HEK293 (cell line): ENCODE measurements around the gene TMCC2.
A peak's percentile ranks its signal among the peaks of the same experiment; 100 is the strongest.

Experiments used
- CTCF ChIA-PET: fragments of 350-600 bp; formaldehyde crosslinking; extraction: SDS; loops from one replicate; lab custom pipeline; 2021; ENCODE audit warnings: antibody characterized with exemption; lab: Yijun Ruan, JAX
- POLR2A ChIA-PET: fragments of 300-600 bp; formaldehyde crosslinking; extraction: SDS; loops from one replicate; lab custom pipeline; 2020; ENCODE audit warnings: antibody characterized with exemption, inconsistent platforms; lab: Yijun Ruan, JAX
- H3K27ac ChIP-seq: fragments of 200-500 bp; sonication (Bioruptor generic); 2 replicates; pipeline ENCODE4 v1.5.1; 2014; ENCODE audit warnings: low read depth, low read length, control low read depth, inconsistent platforms; ENCODE audit errors: extremely low read depth
- H3K36me3 ChIP-seq, 2 experiments: fragments of 200-500 bp in 1 of 2; sonication (Bioruptor generic) in 1 of 2; 1 replicate in 1 of 2; 2 replicates in 1 of 2; pipeline ENCODE4 v1.5.1; 2014 to 2017; ENCODE audit warnings: inconsistent platforms in 2 of 2, low read length in 2 of 2; ENCODE audit not compliant: control insufficient read depth in 2 of 2, insufficient read depth in 1 of 2
- H3K4me1 ChIP-seq: fragments of 200-500 bp; sonication (Bioruptor generic); 2 replicates; pipeline ENCODE4 v1.5.1; 2014; ENCODE audit warnings: mild to moderate bottlenecking, low read length, inconsistent platforms; ENCODE audit not compliant: control insufficient read depth, insufficient read depth
- H3K4me3 ChIP-seq: 2 replicates; pipeline ENCODE4 v1.5.1; 2011; ENCODE audit warnings: low read depth, mild to moderate bottlenecking, control low read depth, low read length, moderate library complexity
- H3K9me3 ChIP-seq: fragments of 200-500 bp; sonication (Bioruptor generic); 2 replicates; pipeline ENCODE4 v1.5.1; 2014; ENCODE audit warnings: low read depth, low read length, inconsistent platforms; ENCODE audit not compliant: control insufficient read depth, insufficient read depth
- AEBP2 ChIP-seq: fragments of 450-650 bp; formaldehyde crosslinking; IDR thresholded peaks from 2 replicates; pipeline ENCODE4 v1.5.1; 2016; ENCODE audit warnings: missing biosample characterization, missing genetic modification characterization, borderline replicate concordance
- KLF8 ChIP-seq: fragments of 450-650 bp; formaldehyde crosslinking; IDR thresholded peaks from 2 replicates; pipeline ENCODE4 v1.5.1; 2016; ENCODE audit warnings: missing biosample characterization, missing genetic modification characterization
- MEIS1 ChIP-seq: sonication (generic); formaldehyde crosslinking; IDR thresholded peaks from 2 replicates; pipeline ENCODE4 v1.8.1; 2022; ENCODE audit warnings: missing genetic modification reagents, mild to moderate bottlenecking, borderline replicate concordance
- PRDM10 ChIP-seq: fragments of 450-650 bp; formaldehyde crosslinking; IDR thresholded peaks from 2 replicates; pipeline ENCODE4 v1.5.1; 2016; ENCODE audit warnings: missing biosample characterization, missing genetic modification characterization
- ZBTB8A ChIP-seq: fragments of 450-650 bp; formaldehyde crosslinking; IDR thresholded peaks from 2 replicates; pipeline ENCODE4 v1.5.1; 2016; ENCODE audit warnings: missing biosample characterization, missing genetic modification characterization
- ZNF10 ChIP-seq: fragments of 450-650 bp; formaldehyde crosslinking; IDR thresholded peaks from 2 replicates; pipeline ENCODE4 v1.5.1; 2017; ENCODE audit warnings: missing biosample characterization, missing genetic modification characterization
- ZNF140 ChIP-seq: fragments of 450-650 bp; formaldehyde crosslinking; IDR thresholded peaks from 2 replicates; pipeline ENCODE4 v1.5.1; 2016; ENCODE audit warnings: missing biosample characterization, missing genetic modification characterization
- ZNF280C ChIP-seq: fragments of 450-650 bp; formaldehyde crosslinking; IDR thresholded peaks from 2 replicates; pipeline ENCODE4 v1.5.1; 2016; ENCODE audit warnings: missing biosample characterization, missing genetic modification characterization
- ZNF335 ChIP-seq: fragments of 450-650 bp; formaldehyde crosslinking; conservative IDR thresholded peaks from 2 replicates; pipeline ENCODE4 v1.5.1; 2016; ENCODE audit warnings: missing biosample characterization, missing genetic modification characterization
- ZNF354C ChIP-seq: fragments of 450-650 bp; formaldehyde crosslinking; IDR thresholded peaks from 2 replicates; pipeline ENCODE4 v1.5.1; 2016; ENCODE audit warnings: missing biosample characterization, missing genetic modification characterization, low read depth, borderline replicate concordance
- ZNF391 ChIP-seq: fragments of 450-650 bp; formaldehyde crosslinking; IDR thresholded peaks from 2 replicates; pipeline ENCODE4 v1.5.1; 2016; ENCODE audit warnings: low read depth, missing biosample characterization, missing genetic modification characterization, borderline replicate concordance
- ZNF416 ChIP-seq: fragments of 450-650 bp; formaldehyde crosslinking; IDR thresholded peaks from 2 replicates; pipeline ENCODE4 v1.5.1; 2016; ENCODE audit warnings: missing biosample characterization, missing genetic modification characterization
- ZNF423 ChIP-seq: fragments of 450-650 bp; formaldehyde crosslinking; IDR thresholded peaks from 2 replicates; pipeline ENCODE4 v1.5.1; 2016; ENCODE audit warnings: missing biosample characterization, missing genetic modification characterization
- ZNF426 ChIP-seq: fragments of 450-650 bp; formaldehyde crosslinking; IDR thresholded peaks from 2 replicates; pipeline ENCODE4 v1.5.1; 2017; ENCODE audit warnings: missing biosample characterization, missing genetic modification characterization, mild to moderate bottlenecking, inconsistent platforms, moderate library complexity
- ZNF433 ChIP-seq: fragments of 450-650 bp; formaldehyde crosslinking; IDR thresholded peaks from 2 replicates; pipeline ENCODE4 v1.5.1; 2016; ENCODE audit warnings: missing biosample characterization, missing genetic modification characterization, low read depth
- ZNF48 ChIP-seq: fragments of 450-650 bp; formaldehyde crosslinking; IDR thresholded peaks from 2 replicates; pipeline ENCODE4 v1.5.1; 2016; ENCODE audit warnings: missing biosample characterization, missing genetic modification characterization
- ZNF488 ChIP-seq: fragments of 450-650 bp; formaldehyde crosslinking; IDR thresholded peaks from 2 replicates; pipeline ENCODE4 v1.5.1; 2016; ENCODE audit warnings: missing biosample characterization, missing genetic modification characterization
- ZNF654 ChIP-seq: fragments of 450-650 bp; formaldehyde crosslinking; IDR thresholded peaks from 2 replicates; pipeline ENCODE4 v1.5.1; 2016; ENCODE audit warnings: low read depth, missing biosample characterization, missing genetic modification characterization
- ZNF670 ChIP-seq: fragments of 450-650 bp; formaldehyde crosslinking; IDR thresholded peaks from 2 replicates; pipeline ENCODE4 v1.5.1; 2016; ENCODE audit warnings: missing biosample characterization, missing genetic modification characterization, low read depth
- TF ChIP-seq, protein P1 (sequence below): fragments of 450-650 bp; formaldehyde crosslinking; IDR thresholded peaks from 2 replicates; pipeline ENCODE4 v1.5.0; 2017; ENCODE audit warnings: missing biosample characterization, missing genetic modification characterization, borderline replicate concordance
- TF ChIP-seq, protein P2 (sequence below): fragments of 450-650 bp; formaldehyde crosslinking; optimal IDR thresholded peaks from 2 replicates; pipeline ENCODE3; 2016; ENCODE audit warnings: missing biosample characterization, mild to moderate bottlenecking, missing genetic modification characterization

TMCC2 gene

DNA sequence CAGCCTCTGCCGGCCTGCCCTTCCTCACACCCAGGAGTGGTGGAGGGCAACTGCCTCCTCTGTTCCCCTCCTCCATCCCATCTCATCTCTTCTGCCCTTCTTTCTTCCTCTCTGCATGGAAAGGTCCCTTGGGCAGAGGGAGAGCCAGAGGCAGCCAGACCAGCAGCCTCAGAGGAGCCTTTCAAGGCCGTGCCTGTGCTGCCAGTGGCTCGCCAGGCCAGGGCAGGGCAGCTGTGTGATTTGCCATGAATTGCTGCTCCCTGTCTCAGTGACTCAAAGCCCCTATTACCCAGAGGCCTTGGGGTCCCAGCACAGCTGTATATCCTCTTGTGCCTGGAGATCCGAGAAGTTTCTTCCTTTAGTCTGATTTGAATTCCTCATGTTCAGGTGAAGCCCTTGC, 21.9 kb downstream of the TMCC2 start:
- CTCF ChIA-PET = interaction anchor here (0.6 to 14.6 kb wide), 4 partner anchors 20 to 188 kb away, joined by 3 to 253 read pairs (median 5); partner anchors contain the start of gene TMCC2
- Histone ChIP-seq H3K9me3 (no peaks in the 10 kb centered on the region), H3K4me1 (peaks cover 12% of the 10 kb centered on the region), H3K36me3 (no peaks in the 10 kb centered on the region), H3K4me3 (no peak overlapping the region), H3K27ac (peak overlapping the region; percentile 20; the same call in 1 of the 2 replicates)
- POLR2A ChIA-PET = interaction anchor here (1.4 to 3.4 kb wide), 2 partner anchors 21 to 128 kb away, joined by 3 to 19 read pairs; partner anchors contain the start of genes RBBP5 and TMCC2
- peak; percentile 56 for TF ChIP-seq ZNF335 (tag by site-specific recombination)
- 0 out of 2 replicates have a peak, but pooled peaks have one; percentile 11 for TF ChIP-seq ZNF423 (tag by site-specific recombination)
- TF ChIP-seq MEIS1 = no peak

- POLR2A ChIA-PET = interaction anchor here (3.4 kb wide), 1 partner anchor 22 kb away, joined by 19 read pairs; the partner anchor contains the start of gene TMCC2
These were observed 23.0 kb downstream of the TMCC2 start for GRCh38 chr1:205250699-205251098.

More at GRCh38 chr1:205250699-205251098, 23.0 kb downstream of the TMCC2 start:
- Histone ChIP-seq H3K9me3 (no peaks in the 10 kb centered on the region), H3K27ac (no peak overlapping the region), H3K36me3 (no peaks in the 10 kb centered on the region), H3K4me1 (peaks cover 12% of the 10 kb centered on the region), H3K4me3 (no peak overlapping the region)
- CTCF ChIA-PET = interaction anchor here (1.0 to 14.6 kb wide), 3 partner anchors 21 to 189 kb away, joined by 4 to 253 read pairs (median 6); partner anchors contain the start of gene TMCC2
- TF ChIP-seq ZNF391 (no peak), ZNF416 (tag by site-specific recombination) (no peak), ZNF48 (no peak), ZNF433 (no peak), ZNF654 (tag by site-specific recombination) (no peak), ZBTB8A (no peak), ZNF426 (tag by site-specific recombination) (no peak), ZNF140 (tag by site-specific recombination) (no peak), KLF8 (tag by site-specific recombination) (no peak), ZNF10 (tag by site-specific recombination) (no peak), PRDM10 (tag by site-specific recombination) (no peak), ZNF354C (tag by site-specific recombination) (no peak), AEBP2 (tag by site-specific recombination) (no peak), ZNF488 (tag by site-specific recombination) (no peak), ZNF670 (tag by site-specific recombination) (no peak), ZNF280C (tag by site-specific recombination) (no peak)
- TF ChIP-seq, protein P1, sequence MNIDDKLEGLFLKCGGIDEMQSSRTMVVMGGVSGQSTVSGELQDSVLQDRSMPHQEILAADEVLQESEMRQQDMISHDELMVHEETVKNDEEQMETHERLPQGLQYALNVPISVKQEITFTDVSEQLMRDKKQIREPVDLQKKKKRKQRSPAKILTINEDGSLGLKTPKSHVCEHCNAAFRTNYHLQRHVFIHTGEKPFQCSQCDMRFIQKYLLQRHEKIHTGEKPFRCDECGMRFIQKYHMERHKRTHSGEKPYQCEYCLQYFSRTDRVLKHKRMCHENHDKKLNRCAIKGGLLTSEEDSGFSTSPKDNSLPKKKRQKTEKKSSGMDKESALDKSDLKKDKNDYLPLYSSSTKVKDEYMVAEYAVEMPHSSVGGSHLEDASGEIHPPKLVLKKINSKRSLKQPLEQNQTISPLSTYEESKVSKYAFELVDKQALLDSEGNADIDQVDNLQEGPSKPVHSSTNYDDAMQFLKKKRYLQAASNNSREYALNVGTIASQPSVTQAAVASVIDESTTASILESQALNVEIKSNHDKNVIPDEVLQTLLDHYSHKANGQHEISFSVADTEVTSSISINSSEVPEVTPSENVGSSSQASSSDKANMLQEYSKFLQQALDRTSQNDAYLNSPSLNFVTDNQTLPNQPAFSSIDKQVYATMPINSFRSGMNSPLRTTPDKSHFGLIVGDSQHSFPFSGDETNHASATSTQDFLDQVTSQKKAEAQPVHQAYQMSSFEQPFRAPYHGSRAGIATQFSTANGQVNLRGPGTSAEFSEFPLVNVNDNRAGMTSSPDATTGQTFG (tag by site-specific recombination) = no peak
- TF ChIP-seq, protein P2, sequence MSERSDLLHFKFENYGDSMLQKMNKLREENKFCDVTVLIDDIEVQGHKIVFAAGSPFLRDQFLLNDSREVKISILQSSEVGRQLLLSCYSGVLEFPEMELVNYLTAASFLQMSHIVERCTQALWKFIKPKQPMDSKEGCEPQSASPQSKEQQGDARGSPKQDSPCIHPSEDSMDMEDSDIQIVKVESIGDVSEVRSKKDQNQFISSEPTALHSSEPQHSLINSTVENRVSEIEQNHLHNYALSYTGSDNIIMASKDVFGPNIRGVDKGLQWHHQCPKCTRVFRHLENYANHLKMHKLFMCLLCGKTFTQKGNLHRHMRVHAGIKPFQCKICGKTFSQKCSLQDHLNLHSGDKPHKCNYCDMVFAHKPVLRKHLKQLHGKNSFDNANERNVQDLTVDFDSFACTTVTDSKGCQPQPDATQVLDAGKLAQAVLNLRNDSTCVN (tag by site-specific recombination) = no peak
